Peyer's patch (tissue), 4 donors: ENCODE measurements around the gene PIGZ. TPM values are rescaled to one million over a fixed set of nuclear protein-coding genes. Genes with fewer than 3 reads are reported as not detected.
A peak's percentile ranks its signal among the peaks of the same experiment; 100 is the strongest.

Source experiments
- DNase-seq, 3 donors: peaks; one replicate each; pipeline ENCODE4 v3.0.0-alpha.2; 2017 to 2019
- H3K27ac ChIP-seq, 4 donors: fragments of 200-600 bp; sonication (generic); one replicate each; pipeline ENCODE4 v1.5.1; 2016 to 2019
- H3K27me3 ChIP-seq, 2 donors: fragments of 200-600 bp; sonication (generic); one replicate each; pipeline ENCODE4 v1.5.1; 2019
- H3K36me3 ChIP-seq, 3 donors: fragments of 200-600 bp; sonication (generic); one replicate each; pipeline ENCODE4 v1.5.1; 2016 to 2019
- H3K4me1 ChIP-seq, 4 donors: fragments of 200-600 bp; sonication (generic); one replicate each; pipeline ENCODE4 v1.5.1; 2016 to 2019
- H3K4me3 ChIP-seq, 4 donors: fragments of 200-600 bp; sonication (generic); 1 replicate in 3 of 4; 2 replicates in 1 of 4; pipeline ENCODE4 v1.5.1; 2016 to 2019; ENCODE audit warnings: mild to moderate bottlenecking in 1 of 4
- H3K9me3 ChIP-seq, 4 donors: fragments of 200-600 bp; sonication (generic); one replicate each; pipeline ENCODE4 v1.5.1; 2016 to 2019; ENCODE audit warnings: mild to moderate bottlenecking in 1 of 4
- CTCF ChIP-seq, 6 experiments: fragments of 450-650 bp in 4 of 6; fragments of 200-600 bp in 2 of 6; sonication (generic) in 1 of 6; IDR thresholded peaks; one replicate each; pipeline ENCODE4 v1.5.1; 2017 to 2019; ENCODE audit warnings: antibody characterized with exemption in 6 of 6, mild to moderate bottlenecking in 3 of 6, moderate library complexity in 1 of 6
- POLR2A ChIP-seq, 2 donors: fragments of 450-650 bp; IDR thresholded peaks; one replicate each; pipeline ENCODE4 v1.5.1; 2017; ENCODE audit warnings: antibody characterized with exemption in 2 of 2, mild to moderate bottlenecking in 2 of 2, moderate library complexity in 2 of 2
- total RNA-seq, 4 donors: library from RNA; depleted of rRNA; stranded (reverse); fragments of >200 nt; gene quantifications; one replicate each; pipeline ENCODE4 v1.1.0, GENCODE V29; 2016

Gene PIGZ
- total RNA-seq, 4 donors from 2014 or later, result 5.0 to 212 (median 44.5) TPM

- Histone ChIP-seq H3K27ac (peak overlapping the region; percentile 58 to 86 (median 69)), H3K36me3 (no peaks in the 10 kb centered on the region), H3K9me3 (no peaks in the 10 kb centered on the region), H3K4me3 (peak overlapping the region; percentile 45 to 81 (median 58)), H3K4me1 (peaks cover 0 to 12% (median 6%) of the 10 kb centered on the region in 4 donors), H3K27me3 (no peaks in the 10 kb centered on the region)
- TF ChIP-seq POLR2A (IDR thresholded peaks at IDR 0.05), result no peak
- TF ChIP-seq CTCF (IDR thresholded peaks at IDR 0.05), result peak; percentile 60 to 91 (median 77)
- DNase-seq, result peak; percentile 73 to 93 (median 92)
Measured at GRCh38 chr3:197002701-197003454, 34.2 kb upstream of the PIGZ start.

GRCh38 chr3:197001972-197002700, 33.5 kb upstream of the PIGZ start:
- Histone ChIP-seq H3K4me1 (peaks cover 0 to 12% (median 6%) of the 10 kb centered on the region in 4 donors), H3K9me3 (no peaks in the 10 kb centered on the region), H3K27ac (peak overlapping the region; percentile 58 to 86 (median 69)), H3K36me3 (no peaks in the 10 kb centered on the region), H3K4me3 (peak overlapping the region; percentile 45 to 81 (median 58)), H3K27me3 (no peaks in the 10 kb centered on the region)
- no peak for DNase-seq
- TF ChIP-seq CTCF (IDR thresholded peaks at IDR 0.05) (no peak), POLR2A (IDR thresholded peaks at IDR 0.05) (no peak)

GRCh38 chr3:197001106-197001971, 32.7 kb upstream of the PIGZ start:
- Histone ChIP-seq H3K27me3 (no peaks in the 10 kb centered on the region), H3K9me3 (no peaks in the 10 kb centered on the region), H3K4me1 (peaks cover 0 to 12% (median 6%) of the 10 kb centered on the region in 4 donors), H3K36me3 (no peaks in the 10 kb centered on the region), H3K27ac (peak overlapping the region in 1 of 4 donors; percentile 64), H3K4me3 (no peak overlapping the region)
- TF ChIP-seq CTCF (IDR thresholded peaks at IDR 0.05), result no peak
- TF ChIP-seq POLR2A (IDR thresholded peaks at IDR 0.05), result no peak
- DNase-seq, result peak in 1 of 3 donors; percentile 46

- Histone ChIP-seq H3K27me3 (no peaks in the 10 kb centered on the region), H3K4me3 (no peak overlapping the region), H3K9me3 (no peaks in the 10 kb centered on the region), H3K36me3 (no peaks in the 10 kb centered on the region), H3K4me1 (peaks cover 0 to 12% (median 6%) of the 10 kb centered on the region in 4 donors), H3K27ac (no peak overlapping the region)
- TF ChIP-seq POLR2A (IDR thresholded peaks at IDR 0.05) (no peak), CTCF (IDR thresholded peaks at IDR 0.05) (no peak)
- DNase-seq, result peak in 1 of 3 donors; percentile 23
Measured at GRCh38 chr3:197000211-197000610, 31.6 kb upstream of the PIGZ start.
